NK-92 (cell line): ENCODE results near the gene CSN1S1.

Experiments
- DNase-seq: peaks from one replicate; lab custom pipeline; 2025; ENCODE audit not compliant: unreplicated experiment; lab: John Stamatoyannopoulos, UW

Gene CSN1S1

DNA sequence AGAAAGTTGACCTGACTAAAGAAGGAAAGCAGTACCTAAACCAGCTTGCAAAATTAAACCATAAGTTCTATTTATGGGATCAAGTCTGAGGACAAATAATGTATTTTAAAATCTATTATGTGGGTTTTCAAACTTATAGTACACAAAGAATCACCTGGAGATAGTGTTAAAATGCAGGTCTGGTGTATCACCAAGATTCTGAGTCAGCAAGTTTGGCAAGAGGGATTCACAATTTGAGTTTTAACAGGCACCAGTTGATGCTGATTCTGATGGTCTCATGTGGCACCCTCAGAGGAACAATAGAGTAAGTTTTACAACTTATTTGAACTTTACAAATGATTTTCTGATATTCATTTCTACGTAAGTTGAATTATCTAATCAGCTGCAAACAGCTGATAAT, 55.8 kb downstream of the CSN1S1 start:
- no peak for DNase-seq

DNA sequence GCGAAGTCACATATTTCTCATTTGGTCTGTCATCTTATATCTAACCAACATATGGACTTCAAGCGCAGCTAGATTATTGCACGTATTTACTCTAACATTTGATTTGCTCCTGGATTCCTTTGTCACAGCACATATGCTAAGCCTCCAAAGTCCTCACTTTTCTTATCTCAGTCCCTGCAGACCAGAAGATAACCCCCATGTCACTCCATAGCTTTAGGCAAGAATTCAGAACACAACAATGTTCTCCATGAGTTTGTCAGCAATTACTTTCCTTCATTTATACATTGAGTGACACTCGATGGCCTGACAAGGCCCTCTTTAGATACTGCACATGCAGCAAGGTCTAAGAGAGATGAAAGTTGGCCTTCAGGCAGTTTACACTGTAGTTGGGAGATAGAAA, 60.1 kb downstream of the CSN1S1 start:
- DNase-seq: no peak

DNA sequence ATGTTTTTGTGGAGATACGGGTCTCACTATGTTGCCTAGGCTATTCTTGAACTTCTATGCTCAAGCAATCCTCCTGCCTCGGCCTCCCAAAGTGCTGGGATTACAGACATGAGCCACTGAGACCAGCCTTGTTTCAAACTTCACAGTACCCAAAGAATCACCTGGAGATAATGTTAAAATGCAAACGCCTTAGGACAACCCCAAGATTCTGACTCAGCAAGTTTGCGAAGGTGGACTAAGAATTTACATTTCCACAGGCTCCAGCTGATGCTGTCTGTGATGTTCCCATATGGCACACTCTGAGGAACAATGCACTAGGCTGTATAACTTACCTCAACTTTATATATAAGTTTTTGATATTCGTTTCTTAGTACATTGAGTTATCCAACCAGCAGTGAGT, 63.9 kb downstream of the CSN1S1 start:
- no peak for DNase-seq

DNA sequence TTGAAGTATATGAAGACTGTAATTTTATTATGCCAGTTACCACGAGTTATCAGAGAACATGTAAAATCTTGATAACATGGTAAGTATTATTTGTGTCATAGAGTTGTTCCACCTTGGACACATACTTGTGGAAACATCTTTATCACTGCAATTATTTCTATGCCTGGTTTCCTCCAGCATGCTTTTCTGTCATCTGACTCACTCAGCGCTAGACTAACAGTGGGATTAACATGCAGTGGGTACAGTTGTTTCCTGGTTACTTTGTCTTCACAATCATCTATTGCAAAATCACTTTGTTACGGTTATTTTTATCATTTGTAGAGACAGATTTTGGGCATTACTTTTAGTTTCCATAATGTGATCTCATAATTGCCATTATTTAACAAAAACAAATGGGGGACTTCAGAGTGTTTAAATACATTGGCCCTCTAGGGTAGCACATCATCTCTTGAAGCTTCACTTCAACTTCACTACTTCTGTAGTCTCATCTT, 64.7 kb downstream of the CSN1S1 start, which contains the start of gene STATH:
TSS of gene STATH (plus strand) at position 441 of the 491 bp plus-strand sequence. CDS start 2,472 bp downstream, outside the sequence.
- DNase-seq: no peak
